ENCODE data around the gene ALDH1L1. TPM values are rescaled to one million over a fixed set of nuclear protein-coding genes. Genes with fewer than 3 reads are reported as not detected.
A peak's percentile ranks its signal among the peaks of the same experiment; 100 is the strongest.

Gene ALDH1L1
- total RNA-seq, 1 experiment from 2014 or later: 50.0 TPM

GRCh38 chr3:126213379-126214028 is 33.1 kb upstream of the ALDH1L1 start:
- TF ChIP-seq EZH2 (IDR thresholded peaks at IDR 0.05; ENCODE audit: low read depth): no peak
- no peak; the same call in 1 of the 2 replicates for TF ChIP-seq CTCF (conservative IDR thresholded peaks at IDR 0.05)
- Histone ChIP-seq H3K27ac (peak overlapping the region; percentile 44), H3K4me3 (peak overlapping the region; percentile 60), H3F3A (ENCODE audit: insufficient read depth, low read depth) (peaks cover 27% of the 10 kb centered on the region; the same call in 1 of the 2 replicates), H3K36me3 (ENCODE audit: low read depth) (no peaks in the 10 kb centered on the region), H3K4me1 (replicated peaks; ENCODE audit: insufficient read depth) (peaks cover 54% of the 10 kb centered on the region), H4K20me1 (ENCODE audit: insufficient read depth) (no peaks in the 10 kb centered on the region), H3K79me2 (ENCODE audit: low read depth) (no peaks in the 10 kb centered on the region), H3K4me2 (peak overlapping the region; percentile 85), H3K27me3 (ENCODE audit: insufficient read depth, low read depth) (no peaks in the 10 kb centered on the region), H3K9me2 (ENCODE audit: insufficient read depth) (no peaks in the 10 kb centered on the region), H3K9me3 (ENCODE audit: insufficient read depth, low read depth) (peaks cover 4% of the 10 kb centered on the region; the same call in 1 of the 2 replicates), H2AFZ (peak overlapping the region; percentile 76)
- ChIA-PET POLR2A (ENCODE audit: unreplicated experiment) (interaction anchor here (0.8 kb wide), 2 partner anchors 15 to 16 kb away, joined by 6 to 7 read pairs; no protein-coding TSS in a partner anchor), CTCF (interaction anchor here (1.0 to 1.4 kb wide), 3 partner anchors 15 to 112 kb away, joined by 3 to 16 read pairs (median 4); no protein-coding TSS in a partner anchor)
- BruUV-seq (replicated peaks): TSS peak; percentile 49
- intact Hi-C loops (cut with micrococcal nuclease; ENCODE audit: unreplicated experiment): loop anchor here (1.0 to 5.0 kb wide), 4 partner anchors 33 to 175 kb away; partner anchors contain the start of gene ALDH1L1
- peak in 1 of 2 experiments; percentile 30 for DNase-seq

GRCh38 chr3:126212620-126213378 is 32.4 kb upstream of the ALDH1L1 start:
- Histone ChIP-seq H3K27ac (peak overlapping the region; percentile 44), H3K9me3 (ENCODE audit: insufficient read depth, low read depth) (peaks cover 4% of the 10 kb centered on the region; the same call in 1 of the 2 replicates), H3K79me2 (ENCODE audit: low read depth) (no peaks in the 10 kb centered on the region), H3K4me3 (peak overlapping the region; percentile 60), H3K36me3 (ENCODE audit: low read depth) (no peaks in the 10 kb centered on the region), H3K4me2 (peak overlapping the region; percentile 85), H3K4me1 (replicated peaks; ENCODE audit: insufficient read depth) (peaks cover 61% of the 10 kb centered on the region), H3K27me3 (ENCODE audit: insufficient read depth, low read depth) (no peaks in the 10 kb centered on the region), H2AFZ (peak overlapping the region; percentile 76), H3K9me2 (ENCODE audit: insufficient read depth) (no peaks in the 10 kb centered on the region), H3F3A (ENCODE audit: insufficient read depth, low read depth) (peaks cover 33% of the 10 kb centered on the region), H4K20me1 (ENCODE audit: insufficient read depth) (no peaks in the 10 kb centered on the region)
- TF ChIP-seq EZH2 (IDR thresholded peaks at IDR 0.05; ENCODE audit: low read depth) (no peak), CTCF (conservative IDR thresholded peaks at IDR 0.05) (peak; percentile 43)
- DNase-seq: peak; percentile 76 to 79
- ChIA-PET POLR2A (ENCODE audit: unreplicated experiment) (interaction anchor here (0.8 kb wide), 2 partner anchors 15 to 16 kb away, joined by 6 to 7 read pairs; no protein-coding TSS in a partner anchor), CTCF (interaction anchor here (0.6 to 1.4 kb wide), 4 partner anchors 14 to 111 kb away, joined by 3 to 16 read pairs (median 4); no protein-coding TSS in a partner anchor)
- intact Hi-C loops (cut with micrococcal nuclease; ENCODE audit: unreplicated experiment): loop anchor here (1.0 to 5.0 kb wide), 6 partner anchors 14 to 176 kb away; partner anchors contain the start of gene ALDH1L1
- BruUV-seq (replicated peaks): no TSS peak

GRCh38 chr3:126212250-126212619 is 31.8 kb upstream of the ALDH1L1 start:
- no peaks in the 10 kb centered on the region for H3K27me3 ChIP-seq (ENCODE audit: insufficient read depth, low read depth)
- H3K4me2 ChIP-seq: peak overlapping the region; percentile 85
- H3K36me3 ChIP-seq (ENCODE audit: low read depth): no peaks in the 10 kb centered on the region
- no peak for DNase-seq
- no TSS peak for BruUV-seq (replicated peaks)
- ChIA-PET POLR2A (ENCODE audit: unreplicated experiment) (no interaction called here), CTCF (interaction anchor here (0.6 to 1.4 kb wide), 2 partner anchors 13 to 46 kb away, joined by 4 to 16 read pairs; no protein-coding TSS in a partner anchor)
- peaks cover 65% of the 10 kb centered on the region for H3K4me1 ChIP-seq (replicated peaks; ENCODE audit: insufficient read depth)
- no peak overlapping the region for H3K4me3 ChIP-seq
- peaks cover 4% of the 10 kb centered on the region; the same call in 1 of the 2 replicates for H3K9me3 ChIP-seq (ENCODE audit: insufficient read depth, low read depth)
- no peaks in the 10 kb centered on the region for H4K20me1 ChIP-seq (ENCODE audit: insufficient read depth)
- no peaks in the 10 kb centered on the region for H3K9me2 ChIP-seq (ENCODE audit: insufficient read depth)
- H3F3A ChIP-seq (ENCODE audit: insufficient read depth, low read depth): peaks cover 33% of the 10 kb centered on the region
- intact Hi-C loops (cut with micrococcal nuclease; ENCODE audit: unreplicated experiment): loop anchor here (1.0 to 5.0 kb wide), 5 partner anchors 14 to 177 kb away; no protein-coding TSS in a partner anchor
- TF ChIP-seq EZH2 (IDR thresholded peaks at IDR 0.05; ENCODE audit: low read depth): no peak
- no peak overlapping the region for H2AFZ ChIP-seq
- H3K79me2 ChIP-seq (ENCODE audit: low read depth): no peaks in the 10 kb centered on the region
- peak overlapping the region; percentile 52 for H3K27ac ChIP-seq
